ENCODE measurements around the gene BRINP3.

- no peak for TF ChIP-seq CTCF (IDR thresholded peaks at IDR 0.05; ENCODE audit: insufficient read depth, low read length, poor library complexity, severe bottlenecking)
- TF ChIP-seq EZH2phosphoT487 (conservative IDR thresholded peaks at IDR 0.05; ENCODE audit: low read length) = no peak
These were observed 133.2 kb downstream of the BRINP3 start for GRCh38 chr1:190344454-190344853.

All from SU-DHL-6 (cell line).